Measurements from ENCODE around the gene FAM193B.

Gene FAM193B

GRCh38 chr5:177483994-177484901 lies 70.1 kb downstream of the FAM193B start:
- peak; percentile 35 for DNase-seq (ENCODE audit: low read depth, low spot score)
- in situ Hi-C loops (cut with HindIII; ENCODE audit: low sequenced_read_pairs), result no loop called here
- H3K4me3 ChIP-seq (ENCODE audit: low read depth, low read length), result no peak overlapping the region
- no peak for TF ChIP-seq CTCF (IDR thresholded peaks at IDR 0.05; ENCODE audit: low read depth, low read length)

GRCh38 chr5:177483042-177483441 lies 71.3 kb downstream of the FAM193B start:
- H3K4me3 ChIP-seq (ENCODE audit: low read depth, low read length), result no peak overlapping the region
- in situ Hi-C loops (cut with HindIII; ENCODE audit: low sequenced_read_pairs), result no loop called here
- TF ChIP-seq CTCF (IDR thresholded peaks at IDR 0.05; ENCODE audit: low read depth, low read length), result no peak
- DNase-seq (ENCODE audit: low read depth, low spot score), result no peak

- H3K4me3 ChIP-seq (ENCODE audit: low read depth, low read length), result no peak overlapping the region
- peak; percentile 18 for DNase-seq (ENCODE audit: low read depth, low spot score)
- in situ Hi-C loops (cut with HindIII; ENCODE audit: low sequenced_read_pairs), result no loop called here
- no peak for TF ChIP-seq CTCF (IDR thresholded peaks at IDR 0.05; ENCODE audit: low read depth, low read length)
Measured at GRCh38 chr5:177482359-177482795, 72.0 kb downstream of the FAM193B start.

GRCh38 chr5:177479774-177480173 lies 74.6 kb downstream of the FAM193B start:
- in situ Hi-C loops (cut with HindIII; ENCODE audit: low sequenced_read_pairs), result no loop called here
- no peak for TF ChIP-seq CTCF (IDR thresholded peaks at IDR 0.05; ENCODE audit: low read depth, low read length)
- no peak overlapping the region for H3K4me3 ChIP-seq (ENCODE audit: low read depth, low read length)
- DNase-seq (ENCODE audit: low read depth, low spot score), result peak; percentile 57

GRCh38 chr5:177478711-177479646 lies 75.4 kb downstream of the FAM193B start:
- DNase-seq (ENCODE audit: low read depth, low spot score), result peak; percentile 39
- in situ Hi-C loops (cut with HindIII; ENCODE audit: low sequenced_read_pairs), result no loop called here
- TF ChIP-seq CTCF (IDR thresholded peaks at IDR 0.05; ENCODE audit: low read depth, low read length), result no peak
- H3K4me3 ChIP-seq (ENCODE audit: low read depth, low read length), result no peak overlapping the region

- no peak for TF ChIP-seq CTCF (IDR thresholded peaks at IDR 0.05; ENCODE audit: low read depth, low read length)
- peak; percentile 31 for DNase-seq (ENCODE audit: low read depth, low spot score)
- in situ Hi-C loops (cut with HindIII; ENCODE audit: low sequenced_read_pairs), result no loop called here
- H3K4me3 ChIP-seq (ENCODE audit: low read depth, low read length), result no peak overlapping the region
Measured at GRCh38 chr5:177477701-177478477, 76.5 kb downstream of the FAM193B start.

Measured in astrocyte of the spinal cord (primary cell).